Gastroesophageal sphincter (tissue), 4 donors: ENCODE data around the gene OTX1. TPM values are rescaled to one million over a fixed set of nuclear protein-coding genes. Genes with fewer than 3 reads are reported as not detected.

Source experiments
- ATAC-seq: fragments of 150-250 bp; one replicate; pipeline ENCODE4 v1.9.1; 2016; ENCODE audit warnings: mild to moderate bottlenecking, moderate library complexity
- H3K27ac ChIP-seq, 4 donors: fragments of 200-600 bp; sonication (generic) in 3 of 4; 1 replicate in 3 of 4; 2 replicates in 1 of 4; pipeline ENCODE4 v1.5.1; 2016 to 2019
- H3K27me3 ChIP-seq: fragments of 200-600 bp; sonication (generic); one replicate; pipeline ENCODE4 v1.5.1; 2019
- H3K36me3 ChIP-seq, 2 donors: fragments of 200-600 bp; sonication (generic); one replicate each; pipeline ENCODE4 v1.5.1; 2019; ENCODE audit warnings: control low read depth in 1 of 2
- H3K4me1 ChIP-seq, 3 donors: fragments of 200-600 bp; sonication (generic); 1 replicate in 2 of 3; 2 replicates in 1 of 3; pipeline ENCODE4 v1.5.1; 2016 to 2019; ENCODE audit warnings: control low read depth in 2 of 3
- H3K4me3 ChIP-seq, 2 donors: fragments of 200-600 bp; sonication (generic); one replicate each; pipeline ENCODE4 v1.5.1; 2019; ENCODE audit warnings: mild to moderate bottlenecking in 1 of 2, moderate library complexity in 1 of 2
- H3K9me3 ChIP-seq, 3 donors: fragments of 200-600 bp; sonication (generic); one replicate each; pipeline ENCODE4 v1.5.1; 2017 to 2019; ENCODE audit warnings: control low read depth in 2 of 3
- CTCF ChIP-seq, 4 experiments: fragments of 200-600 bp in 2 of 4; fragments of 450-650 bp in 2 of 4; sonication (generic) in 1 of 4; IDR thresholded peaks; one replicate each; pipeline ENCODE4 v1.5.1; 2017 to 2019; ENCODE audit warnings: antibody characterized with exemption in 4 of 4, mild to moderate bottlenecking in 2 of 4, moderate library complexity in 2 of 4
- EP300 ChIP-seq: sonication (generic); formaldehyde crosslinking; IDR thresholded peaks from one replicate; pipeline ENCODE4 v1.6.1; 2017; ENCODE audit warnings: antibody characterized with exemption, mild to moderate bottlenecking
- POLR2A ChIP-seq, 2 donors: fragments of 450-650 bp; IDR thresholded peaks; one replicate each; pipeline ENCODE4 v1.6.1; 2017; ENCODE audit warnings: antibody characterized with exemption in 2 of 2, mild to moderate bottlenecking in 2 of 2, moderate library complexity in 1 of 2
- POLR2AphosphoS5 ChIP-seq: sonication (generic); formaldehyde crosslinking; IDR thresholded peaks from one replicate; pipeline ENCODE4 v1.6.1; 2017; ENCODE audit warnings: antibody characterized with exemption
- WGBS, 2 donors: methylation state at CpG; one replicate each; pipeline ENCODE4 v1.1.5; 2018; ENCODE audit warnings: low coverage in 1 of 2; 5-methylcytosine and 5-hydroxymethylcytosine counted together
- total RNA-seq, 4 donors: library from RNA; depleted of rRNA; stranded (reverse); fragments of >200 nt; gene quantifications; one replicate each; pipeline ENCODE4 v1.1.0, GENCODE V29; 2016

The OTX1 gene
- total RNA-seq, 4 donors from 2014 or later: 0.62 TPM; not detected in 3

- ATAC-seq: no peak
- H3K9me3 ChIP-seq: no peaks in the 10 kb centered on the region
Observed at GRCh38 chr2:63092857-63093256, 42.2 kb downstream of the OTX1 start.

GRCh38 chr2:63093502-63093901, 42.9 kb downstream of the OTX1 start:
- TF ChIP-seq EP300 (no peak), CTCF (IDR thresholded peaks at IDR 0.05) (no peak), POLR2AphosphoS5 (no peak), POLR2A (IDR thresholded peaks at IDR 0.05) (no peak)
- no peak overlapping the region for H3K4me3 ChIP-seq
- no peaks in the 10 kb centered on the region for H3K9me3 ChIP-seq
- no peaks in the 10 kb centered on the region for H3K27me3 ChIP-seq
- ATAC-seq: no peak
- H3K36me3 ChIP-seq: no peaks in the 10 kb centered on the region
- WGBS, 2 donors: 50 to 67% methylated on average over 1 of the region's 1 CpG
- H3K27ac ChIP-seq: no peak overlapping the region
- H3K4me1 ChIP-seq: no peaks in the 10 kb centered on the region

More at GRCh38 chr2:63092857-63093256, 42.2 kb downstream of the OTX1 start:
- Histone ChIP-seq H3K36me3 (no peaks in the 10 kb centered on the region), H3K4me3 (no peak overlapping the region), H3K27ac (no peak overlapping the region), H3K4me1 (no peaks in the 10 kb centered on the region), H3K27me3 (no peaks in the 10 kb centered on the region)
- TF ChIP-seq EP300 (no peak), POLR2A (IDR thresholded peaks at IDR 0.05) (no peak), POLR2AphosphoS5 (no peak), CTCF (IDR thresholded peaks at IDR 0.05) (no peak)
- WGBS, 2 donors: 0 to 46% methylated on average over 1 of the region's 1 CpG

GRCh38 chr2:63096491-63096890, 45.9 kb downstream of the OTX1 start:
- TF ChIP-seq EP300: no peak
- no peak for TF ChIP-seq POLR2A (IDR thresholded peaks at IDR 0.05)
- TF ChIP-seq POLR2AphosphoS5: no peak
- no peak for TF ChIP-seq CTCF (IDR thresholded peaks at IDR 0.05)
- Histone ChIP-seq H3K27ac (no peak overlapping the region), H3K4me3 (no peak overlapping the region), H3K36me3 (no peaks in the 10 kb centered on the region), H3K9me3 (peaks cover 0 to 4% (median 0%) of the 10 kb centered on the region in 3 donors), H3K27me3 (no peaks in the 10 kb centered on the region), H3K4me1 (no peaks in the 10 kb centered on the region)
- 27 to 36% methylated on average over 1 of the region's 1 CpG for WGBS, 2 donors
- ATAC-seq: no peak

GRCh38 chr2:63099032-63099431, 48.4 kb downstream of the OTX1 start:
- Histone ChIP-seq H3K36me3 (no peaks in the 10 kb centered on the region), H3K9me3 (peaks cover 0 to 22% (median 0%) of the 10 kb centered on the region in 3 donors), H3K4me1 (no peaks in the 10 kb centered on the region), H3K27ac (no peak overlapping the region), H3K4me3 (no peak overlapping the region), H3K27me3 (no peaks in the 10 kb centered on the region)
- 55 to 88% methylated on average over 1 of the region's 1 CpG for WGBS, 2 donors
- no peak for TF ChIP-seq POLR2AphosphoS5
- TF ChIP-seq POLR2A (IDR thresholded peaks at IDR 0.05): no peak
- TF ChIP-seq EP300: no peak
- no peak for ATAC-seq

- H3K4me3 ChIP-seq: no peak overlapping the region
- no peak for ATAC-seq
- WGBS, 2 donors: 67 to 81% methylated on average over 2 of the region's 2 CpGs
- no peak overlapping the region for H3K27ac ChIP-seq
- no peaks in the 10 kb centered on the region for H3K36me3 ChIP-seq
- TF ChIP-seq POLR2AphosphoS5: no peak
- no peak for TF ChIP-seq CTCF (IDR thresholded peaks at IDR 0.05)
- no peak for TF ChIP-seq POLR2A (IDR thresholded peaks at IDR 0.05)
- TF ChIP-seq EP300: no peak
- H3K4me1 ChIP-seq: no peaks in the 10 kb centered on the region
- H3K27me3 ChIP-seq: no peaks in the 10 kb centered on the region
- H3K9me3 ChIP-seq: peaks cover 0 to 46% (median 0%) of the 10 kb centered on the region in 3 donors
Observed at GRCh38 chr2:63101954-63102353, 51.3 kb downstream of the OTX1 start.
